Stromal cell of bone marrow (primary cell): ENCODE measurements around the gene ING3.
A peak's percentile ranks its signal among the peaks of the same experiment; 100 is the strongest.
"Not testable (repeated sequence)": the region's sequence is repeated elsewhere in the genome, so short reads cannot be mapped to it uniquely, and the experiment has no call there.

Experiments
- DNase-seq: peaks from one replicate; pipeline ENCODE4 v3.0.0-alpha.2; 2012; ENCODE audit warnings: low read depth

ING3 gene

DNA sequence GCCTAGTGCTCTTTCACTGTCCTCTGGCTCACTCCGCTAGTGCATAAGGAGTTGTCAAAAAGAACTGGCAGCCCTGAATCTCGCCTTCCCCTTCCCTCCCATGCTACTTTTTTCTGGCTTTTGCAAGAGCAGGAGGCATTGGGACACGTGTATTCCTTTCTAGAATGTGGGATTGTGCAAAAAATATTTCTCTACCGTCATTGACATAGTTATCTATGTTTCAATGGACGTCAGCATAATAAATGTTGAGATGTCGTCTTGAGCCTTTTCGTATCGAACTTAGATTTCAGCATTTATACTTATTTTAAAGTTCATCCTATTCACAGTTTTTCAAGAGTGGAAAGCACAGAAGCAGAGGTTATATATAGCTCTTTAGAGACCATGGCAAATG is 727 bp downstream of the ING3 start:
- no peak for DNase-seq

DNA sequence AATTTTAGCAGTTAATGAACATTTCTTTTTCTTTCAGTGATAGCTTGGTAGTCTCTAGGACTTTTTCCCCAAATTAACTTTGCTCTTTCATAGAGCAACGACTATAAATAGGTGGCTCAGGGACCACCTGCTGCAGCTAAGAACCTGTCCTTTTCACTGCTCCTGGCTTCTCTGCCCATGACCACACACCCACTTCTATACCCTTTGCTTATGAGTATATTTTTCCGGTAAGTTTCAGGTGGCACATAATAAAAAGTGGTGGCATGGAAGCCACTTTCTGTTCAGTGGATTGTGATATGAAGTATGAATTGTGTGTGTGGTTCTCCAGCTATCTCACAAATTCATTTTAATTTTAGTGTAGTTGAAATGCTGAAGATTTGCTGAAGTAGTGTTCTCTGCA is 1.2 kb downstream of the ING3 start:
- DNase-seq, result no peak

- no peak for DNase-seq
Observed at GRCh38 chr7:120955577-120956149, 5.1 kb downstream of the ING3 start.

DNA sequence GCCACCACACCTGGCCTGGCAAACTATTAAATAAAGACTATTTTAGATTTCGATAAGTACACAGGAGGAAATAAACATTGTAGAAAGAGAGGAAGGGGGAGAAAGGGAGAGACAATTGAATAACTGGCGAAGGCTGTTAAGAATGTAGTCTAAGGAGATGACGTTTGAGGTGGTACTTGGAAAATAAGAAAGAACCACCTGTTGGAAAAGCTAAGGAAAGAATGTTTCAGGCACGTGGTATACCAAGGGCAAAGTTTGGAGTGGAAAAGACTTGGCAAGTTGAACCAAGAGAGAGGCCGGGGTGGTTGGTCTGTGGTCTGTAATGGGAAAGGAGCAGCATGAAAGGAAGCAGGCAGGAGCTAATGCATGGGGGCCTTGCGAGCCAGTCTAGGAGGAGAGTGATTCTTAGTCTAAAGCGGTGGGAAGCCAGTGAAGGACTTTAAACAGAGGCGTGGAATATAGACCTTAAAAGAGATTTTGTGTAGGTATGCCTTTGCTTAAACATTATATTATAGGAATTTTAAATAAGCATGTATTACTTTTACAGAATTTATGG is 9.4 kb downstream of the ING3 start:
- no peak for DNase-seq

DNA sequence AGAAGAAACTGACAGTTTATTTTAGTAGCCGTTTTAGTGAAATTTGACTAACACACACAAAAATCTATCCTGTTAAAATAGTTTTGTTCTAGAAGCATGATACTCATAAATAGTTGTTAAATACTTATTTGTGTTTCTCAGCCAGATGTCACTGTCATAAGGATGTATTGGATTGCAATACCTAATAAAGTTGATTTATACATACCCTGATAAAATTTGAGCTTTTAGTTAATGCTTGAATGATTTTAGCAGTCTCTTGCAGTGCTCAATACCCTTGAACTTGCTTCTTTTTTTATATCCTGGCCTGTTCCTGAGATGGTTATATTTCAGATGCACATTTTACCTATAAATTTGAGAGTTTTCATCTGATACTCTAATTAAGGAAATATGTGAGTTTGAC is 10.1 kb downstream of the ING3 start:
- no peak for DNase-seq

DNA sequence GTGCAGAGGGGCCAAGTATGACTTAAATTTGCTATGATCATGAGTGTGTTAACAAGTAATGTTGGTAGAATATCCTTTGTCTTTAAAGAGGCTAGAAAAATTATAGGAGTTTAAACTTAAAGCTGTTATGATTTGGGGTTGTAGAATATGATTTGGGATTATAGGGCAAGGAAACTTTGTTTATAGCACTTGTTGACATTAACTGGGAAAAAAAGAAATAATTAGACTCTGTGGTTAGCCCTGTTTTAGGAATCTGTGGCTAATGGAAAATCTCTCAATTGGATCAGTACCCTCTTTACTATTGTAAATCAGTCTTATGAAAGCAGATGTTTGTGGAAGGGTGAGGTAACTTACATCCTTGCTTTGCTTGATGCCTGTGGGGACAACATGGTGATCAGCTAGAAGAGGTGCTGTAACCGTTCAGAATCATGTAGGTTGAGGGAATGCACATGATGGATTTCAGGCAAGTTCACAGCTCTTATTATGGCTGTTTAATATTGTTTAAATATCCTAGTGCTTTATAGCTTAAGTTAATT is 11.1 kb downstream of the ING3 start:
- no peak for DNase-seq

- DNase-seq, result no peak
Observed at GRCh38 chr7:120964088-120964487, 13.5 kb downstream of the ING3 start.

GRCh38 chr7:120966961-120967360 is 16.4 kb downstream of the ING3 start:
- DNase-seq, result no peak

GRCh38 chr7:120973849-120974248 is 23.3 kb downstream of the ING3 start:
- DNase-seq, result no peak

GRCh38 chr7:120979765-120980499 is 29.4 kb downstream of the ING3 start:
- DNase-seq, result no peak

DNA sequence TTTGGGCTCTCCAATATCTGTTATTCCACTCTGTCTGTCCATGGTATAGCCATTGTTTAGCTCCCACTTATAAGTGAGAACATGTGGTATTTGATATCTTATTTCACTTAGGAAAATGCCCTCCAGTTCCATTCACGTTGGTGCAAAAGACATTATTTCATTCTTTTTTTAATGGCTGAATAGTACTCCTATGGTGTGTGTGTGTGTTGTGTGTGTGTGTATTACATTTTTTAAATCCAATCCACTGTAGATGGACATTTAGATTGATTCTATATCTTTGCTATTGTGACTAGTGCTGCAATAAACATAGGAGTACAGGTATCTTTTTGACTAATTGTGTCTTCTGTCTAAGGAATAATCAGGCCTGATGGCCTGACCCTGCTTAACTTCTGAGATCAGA is 30.5 kb downstream of the ING3 start:
- no peak for DNase-seq

- peak; percentile 69 for DNase-seq
Observed at GRCh38 chr7:120981888-120982615, 31.5 kb downstream of the ING3 start.

- not testable (repeated sequence) for DNase-seq
Observed at GRCh38 chr7:120983592-120983991, 33.0 kb downstream of the ING3 start.

DNA sequence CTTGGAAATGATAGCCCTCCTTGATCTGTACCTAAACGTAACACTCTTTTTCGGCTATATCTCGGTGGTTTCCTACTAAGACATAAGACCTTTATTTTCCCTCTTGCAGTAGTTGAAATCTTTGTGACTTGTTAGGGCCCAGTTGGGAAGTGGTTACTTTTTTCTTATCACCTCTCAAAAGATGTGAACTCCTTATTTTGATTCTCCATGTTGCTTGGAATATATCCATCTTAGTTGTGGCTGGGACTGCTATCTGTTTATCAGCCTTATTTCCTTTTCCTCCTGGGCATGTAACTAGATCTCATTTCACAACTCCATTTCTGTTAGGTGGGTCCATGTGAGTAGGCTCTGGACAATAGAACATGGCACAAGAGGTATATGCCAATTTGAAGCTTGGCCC is 33.8 kb downstream of the ING3 start:
- no peak for DNase-seq

DNA sequence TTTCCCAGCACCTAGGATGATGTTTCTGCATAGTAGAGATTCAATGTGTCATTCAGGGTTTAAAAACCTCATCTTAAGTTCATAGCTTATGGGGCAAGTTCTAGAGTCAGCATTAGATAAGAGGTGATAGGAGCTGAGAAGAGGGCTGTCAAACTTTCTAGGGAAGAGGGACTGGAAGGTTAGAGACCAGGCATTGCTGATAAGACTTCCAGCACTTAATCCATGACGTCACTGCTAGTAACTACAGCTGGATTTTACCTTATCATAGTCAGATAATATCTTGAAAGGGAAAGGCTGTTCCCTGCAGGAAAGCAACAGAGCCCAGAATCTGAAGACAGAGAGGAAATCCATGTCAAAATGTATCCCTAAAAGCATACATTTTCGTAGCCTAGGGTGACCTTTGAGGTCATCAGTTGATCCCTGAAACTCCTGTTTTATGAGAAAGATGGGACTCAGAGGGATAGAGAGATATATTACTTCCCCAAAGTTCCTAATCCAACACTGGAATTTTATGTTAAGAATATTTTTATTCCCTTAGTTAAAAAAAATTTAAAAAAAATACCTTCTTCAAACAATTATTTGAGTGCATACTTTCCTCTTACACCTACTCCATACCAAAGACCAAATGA is 34.7 kb downstream of the ING3 start:
- DNase-seq, result no peak

- DNase-seq, result no peak
Observed at GRCh38 chr7:120985839-120986238, 35.3 kb downstream of the ING3 start.

GRCh38 chr7:120986650-120987049 is 36.1 kb downstream of the ING3 start:
- DNase-seq, result no peak

DNA sequence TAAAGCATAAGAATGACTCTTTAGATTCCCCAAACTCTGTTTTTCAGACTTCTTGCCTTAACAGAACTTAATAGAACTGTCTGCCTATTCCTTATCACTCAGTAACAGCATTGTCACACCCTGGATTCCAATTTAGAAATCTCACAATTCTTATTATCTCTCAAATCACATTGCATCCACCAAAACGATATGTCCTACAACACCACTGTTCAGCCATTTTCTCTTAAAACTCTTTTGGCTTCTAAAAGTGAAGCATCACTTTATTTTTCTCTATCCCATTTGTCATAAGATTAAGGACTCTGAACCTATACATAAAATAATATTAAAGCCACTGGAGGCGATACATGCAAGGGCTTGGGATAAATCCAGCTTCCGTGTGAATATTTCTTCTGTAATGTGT is 36.7 kb downstream of the ING3 start:
- DNase-seq, result no peak

DNA sequence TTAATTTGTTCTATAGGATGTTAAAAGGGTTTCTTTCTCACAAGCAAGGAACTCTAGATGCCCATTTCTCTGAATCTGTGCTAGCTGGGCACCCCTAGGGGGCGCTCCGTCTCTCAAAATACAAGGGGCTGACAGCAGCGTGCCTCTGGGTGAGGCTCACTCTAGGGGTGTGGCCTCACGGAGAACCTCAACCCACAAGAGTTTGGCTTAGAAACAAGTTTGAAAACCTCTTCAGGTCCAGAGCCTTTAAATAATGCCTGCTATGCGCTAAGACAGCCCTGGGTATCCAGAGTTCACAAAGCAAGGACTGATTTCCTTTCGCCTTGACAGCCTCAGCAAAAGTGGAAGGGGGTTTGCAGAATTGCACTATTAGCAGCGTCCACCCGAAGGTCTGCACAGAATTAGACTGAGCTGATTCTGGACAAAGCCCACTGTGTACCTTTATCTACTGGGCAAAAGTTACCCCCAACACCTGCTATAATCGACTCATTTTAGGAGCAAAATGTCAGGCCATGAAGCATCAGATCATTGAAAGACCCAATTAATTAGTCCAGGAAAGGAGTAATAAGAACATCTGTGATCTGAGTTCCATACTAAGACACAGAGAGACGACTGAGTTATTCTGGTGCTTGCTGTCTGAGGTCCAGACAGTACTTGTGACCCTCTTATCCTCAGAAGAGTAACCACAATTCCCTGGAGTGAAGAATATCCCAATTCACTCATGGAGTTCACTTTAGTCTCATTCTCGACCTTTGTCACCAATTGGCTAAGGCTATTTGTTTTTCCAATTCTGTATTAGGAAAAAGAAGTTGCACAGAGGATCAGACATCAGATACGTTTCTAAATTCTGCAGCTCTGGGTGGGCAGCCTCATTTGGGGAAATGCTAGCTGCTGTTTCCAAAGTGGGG is 37.4 kb downstream of the ING3 start:
- peak; percentile 89 for DNase-seq

GRCh38 chr7:120988591-120989256 is 38.1 kb downstream of the ING3 start, which contains the start of gene CPED1:
CPED1 (plus strand) TSS chr7:120988711; CDS start chr7:120989622, 911 bp downstream.
- peak; percentile 86 for DNase-seq
